ENCODE results near the gene RND2. TPM values are rescaled to one million over a fixed set of nuclear protein-coding genes. Genes with fewer than 3 reads are reported as not detected.

Gene RND2
- total and polyA plus RNA-seq, 2 of the 13 experiments (the other 11 are each of a cell fraction or from before 2014, with no cell fraction given): 0.05 to 0.11 TPM

DNA sequence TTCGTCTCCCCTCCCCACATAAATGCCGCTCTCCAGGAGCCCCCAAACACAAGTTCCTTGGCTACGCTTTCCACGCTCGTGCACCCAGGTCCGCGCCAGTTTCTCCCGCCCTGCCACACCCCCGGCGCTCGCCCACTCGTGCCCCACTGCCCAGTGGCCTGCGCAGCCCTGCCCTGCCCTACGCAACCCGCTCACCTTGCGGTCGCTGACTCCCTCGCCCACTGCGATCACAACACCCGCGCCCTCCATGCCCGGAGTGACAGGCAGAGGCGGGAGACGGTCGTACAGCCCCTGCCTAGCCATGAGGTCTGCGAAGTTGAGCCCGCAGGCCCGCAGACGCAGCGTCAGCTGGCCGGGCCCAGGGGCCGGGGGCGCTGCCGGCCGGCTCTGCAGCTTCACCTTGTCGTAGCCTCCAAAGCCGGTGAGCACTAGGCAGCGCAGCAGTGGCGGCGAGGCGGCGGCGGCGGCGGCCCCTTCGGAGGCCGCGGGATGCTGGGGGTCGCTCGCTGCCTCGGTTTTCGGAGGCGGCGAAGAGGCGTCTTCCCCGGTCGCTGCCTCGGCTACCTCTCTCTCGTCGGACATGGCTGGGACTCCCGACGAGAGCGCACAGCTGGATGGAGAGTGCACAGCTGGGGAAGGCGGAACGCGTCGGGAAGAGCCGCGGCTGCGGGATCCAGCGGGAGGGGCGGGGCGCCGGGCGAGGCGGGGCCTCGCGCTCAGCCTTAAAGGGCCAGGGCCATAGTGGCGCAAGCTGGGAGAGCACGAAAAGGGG is 3.1 kb upstream of the RND2 start, which contains the start of gene VAT1 (continued):
- TF ChIP-seq NKX3-1 (CRISPR knock-in tag; IDR thresholded peaks at IDR 0.05) (peak; percentile 68; the same call in 1 of the 2 replicates), ZFX (CRISPR knock-in tag; IDR thresholded peaks at IDR 0.05; ENCODE audit: low read depth) (peak; percentile 83), ZNF629 (CRISPR knock-in tag; conservative IDR thresholded peaks at IDR 0.05) (0 out of 2 replicates have a peak, but pooled peaks have one; percentile 20), ZNF567 (CRISPR knock-in tag; IDR thresholded peaks at IDR 0.05; ENCODE audit: borderline replicate concordance) (no peak), NFYB (CRISPR knock-in tag; IDR thresholded peaks at IDR 0.05) (0 out of 2 replicates have a peak, but pooled peaks have one; percentile 15), ZNF788 (CRISPR knock-in tag; IDR thresholded peaks at IDR 0.05; ENCODE audit: borderline replicate concordance) (peak; percentile 63; the same call in 1 of the 2 replicates), ETV5 (CRISPR knock-in tag; IDR thresholded peaks at IDR 0.05; ENCODE audit: borderline replicate concordance) (no peak), HMGXB3 (CRISPR knock-in tag; IDR thresholded peaks at IDR 0.05; ENCODE audit: borderline replicate concordance) (peak; percentile 2; the same call in 1 of the 2 replicates), KDM1A (CRISPR knock-in tag; IDR thresholded peaks at IDR 0.05) (no peak), ZNF460 (CRISPR knock-in tag; IDR thresholded peaks at IDR 0.05; ENCODE audit: borderline replicate concordance) (peak; percentile 32; the same call in 1 of the 2 replicates)
- TF ChIP-seq, protein P1, sequence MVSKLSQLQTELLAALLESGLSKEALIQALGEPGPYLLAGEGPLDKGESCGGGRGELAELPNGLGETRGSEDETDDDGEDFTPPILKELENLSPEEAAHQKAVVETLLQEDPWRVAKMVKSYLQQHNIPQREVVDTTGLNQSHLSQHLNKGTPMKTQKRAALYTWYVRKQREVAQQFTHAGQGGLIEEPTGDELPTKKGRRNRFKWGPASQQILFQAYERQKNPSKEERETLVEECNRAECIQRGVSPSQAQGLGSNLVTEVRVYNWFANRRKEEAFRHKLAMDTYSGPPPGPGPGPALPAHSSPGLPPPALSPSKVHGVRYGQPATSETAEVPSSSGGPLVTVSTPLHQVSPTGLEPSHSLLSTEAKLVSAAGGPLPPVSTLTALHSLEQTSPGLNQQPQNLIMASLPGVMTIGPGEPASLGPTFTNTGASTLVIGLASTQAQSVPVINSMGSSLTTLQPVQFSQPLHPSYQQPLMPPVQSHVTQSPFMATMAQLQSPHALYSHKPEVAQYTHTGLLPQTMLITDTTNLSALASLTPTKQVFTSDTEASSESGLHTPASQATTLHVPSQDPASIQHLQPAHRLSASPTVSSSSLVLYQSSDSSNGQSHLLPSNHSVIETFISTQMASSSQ (IDR thresholded peaks at IDR 0.05; ENCODE audit: low read depth): no peak
- TF ChIP-seq, protein P1 (CRISPR knock-in tag; IDR thresholded peaks at IDR 0.05; ENCODE audit: borderline replicate concordance): peak; percentile 55; the same call in 1 of the 2 replicates

Measured in HepG2 (cell line).